NCI-H2196 treated with DMSO at 0.1 percent for 48 hours (cell line): Measurements from ENCODE around the gene MAN1A1.
"Not testable (repeated sequence)": the region's sequence is repeated elsewhere in the genome, so short reads cannot be mapped to it uniquely, and the experiment has no call there.

ENCODE experiments used
- DNase-seq: peaks from one replicate; lab custom pipeline; 2025; ENCODE audit not compliant: unreplicated experiment; lab: John Stamatoyannopoulos, UW

The MAN1A1 gene

GRCh38 chr6:119307056-119307455, 42.5 kb downstream of the MAN1A1 start:
- DNase-seq = no peak

GRCh38 chr6:119306396-119306968, 43.1 kb downstream of the MAN1A1 start:
- no peak for DNase-seq

- no peak for DNase-seq
Measured at GRCh38 chr6:119303164-119303887, 46.2 kb downstream of the MAN1A1 start.

- DNase-seq = no peak
Measured at GRCh38 chr6:119301429-119301828, 48.1 kb downstream of the MAN1A1 start.

GRCh38 chr6:119299694-119300093, 49.9 kb downstream of the MAN1A1 start:
- no peak for DNase-seq

- no peak for DNase-seq
Measured at GRCh38 chr6:119297049-119297448, 52.5 kb downstream of the MAN1A1 start.

GRCh38 chr6:119296036-119297035, 53.2 kb downstream of the MAN1A1 start:
- DNase-seq = no peak

- no peak for DNase-seq
Measured at GRCh38 chr6:119294984-119295383, 54.6 kb downstream of the MAN1A1 start.

GRCh38 chr6:119291060-119291459, 58.5 kb downstream of the MAN1A1 start:
- DNase-seq = not testable (repeated sequence)

- no peak for DNase-seq
Measured at GRCh38 chr6:119290306-119290705, 59.3 kb downstream of the MAN1A1 start.

GRCh38 chr6:119289651-119290050, 59.9 kb downstream of the MAN1A1 start:
- no peak for DNase-seq

GRCh38 chr6:119285908-119286625, 63.5 kb downstream of the MAN1A1 start:
- DNase-seq = no peak

GRCh38 chr6:119284861-119285521, 64.6 kb downstream of the MAN1A1 start:
- DNase-seq = no peak

GRCh38 chr6:119283979-119284545, 65.5 kb downstream of the MAN1A1 start:
- DNase-seq = no peak

GRCh38 chr6:119283214-119283613, 66.3 kb downstream of the MAN1A1 start:
- DNase-seq = no peak

- DNase-seq = no peak
Measured at GRCh38 chr6:119280668-119281067, 68.9 kb downstream of the MAN1A1 start.

- no peak for DNase-seq
Measured at GRCh38 chr6:119280080-119280479, 69.5 kb downstream of the MAN1A1 start.

- no peak for DNase-seq
Measured at GRCh38 chr6:119278625-119279024, 70.9 kb downstream of the MAN1A1 start.

- no peak for DNase-seq
Measured at GRCh38 chr6:119277052-119277451, 72.5 kb downstream of the MAN1A1 start.

GRCh38 chr6:119276211-119276610, 73.3 kb downstream of the MAN1A1 start:
- no peak for DNase-seq
